Activated B cell treated with CpG ODN at 0.5 μM for 24 hours (primary cell): Measurements from ENCODE around the gene SYCE1. TPM values are rescaled to one million over a fixed set of nuclear protein-coding genes. Genes with fewer than 3 reads are reported as not detected.

Source experiments
- ATAC-seq: fragments of 200-7000 bp; cut with Tn5 transposase; one replicate; pipeline ENCODE4 v1.10.0; 2021; ENCODE audit warnings: low read depth, mild to moderate bottlenecking, moderate library complexity
- CTCF ChIA-PET: fragments of 350-600 bp; sonication (Branson Sonifier 250); formaldehyde crosslinking; loops from one replicate; lab custom pipeline; 2021; ENCODE audit warnings: antibody characterized with exemption; lab: Charles Lee
- POLR2A ChIA-PET: fragments of 350-600 bp; sonication (Branson Sonifier 250); formaldehyde crosslinking; loops from one replicate; lab custom pipeline; 2021; ENCODE audit warnings: antibody characterized with exemption; lab: Charles Lee
- DNase-seq: peaks from one replicate; pipeline ENCODE4 v3.0.0; 2022
- H3K27ac Mint-ChIP-seq: one replicate; pipeline ENCODE4 v1.8.0; 2020; ENCODE audit warnings: mixed read lengths
- H3K27me3 Mint-ChIP-seq: one replicate; pipeline ENCODE4 v1.8.0; 2021; ENCODE audit warnings: mixed read lengths
- H3K36me3 Mint-ChIP-seq: one replicate; pipeline ENCODE4 v1.8.0; 2021; ENCODE audit warnings: low read depth, mixed read lengths
- H3K4me1 Mint-ChIP-seq: one replicate; pipeline ENCODE4 v1.8.0; 2021; ENCODE audit warnings: mixed read lengths
- H3K4me3 Mint-ChIP-seq: one replicate; pipeline ENCODE4 v1.8.0; 2020; ENCODE audit warnings: mild to moderate bottlenecking, mixed read lengths
- H3K9me3 Mint-ChIP-seq: one replicate; pipeline ENCODE4 v1.8.0; 2020; ENCODE audit warnings: mixed read lengths
- CTCF ChIP-seq: fragments of 200-600 bp; IDR thresholded peaks from one replicate; pipeline ENCODE4 v1.8.0; 2022; ENCODE audit warnings: antibody characterized with exemption, mild to moderate bottlenecking
- intact Hi-C: fragments of 100-400 bp; cut with micrococcal nuclease; formaldehyde crosslinking; loops from one replicate; pipeline ENCODE4 v1.15.1; 2024
- total RNA-seq: library from RNA; stranded (reverse); gene quantifications from 2 replicates; pipeline ENCODE4 v1.2.3, GENCODE V29; 2022

The SYCE1 gene
- total RNA-seq, 1 donor from 2014 or later: not detected

GRCh38 chr10:133511907-133512528, 53.4 kb downstream of the SYCE1 start:
- Mint-ChIP-seq H3K4me3 (no peak overlapping the region), H3K4me1 (no peaks in the 10 kb centered on the region), H3K27me3 (peaks cover 30% of the 10 kb centered on the region), H3K9me3 (peaks cover 14% of the 10 kb centered on the region), H3K36me3 (peaks cover 3% of the 10 kb centered on the region), H3K27ac (no peak overlapping the region)
- no peak for DNase-seq
- intact Hi-C loops: loop anchor here (10.0 kb wide), 1 partner anchor 77 kb away; no protein-coding TSS in a partner anchor
- ChIA-PET CTCF (no interaction called here), POLR2A (no interaction called here)
- no peak for ATAC-seq
- no peak for TF ChIP-seq CTCF

- ATAC-seq (no peak), DNase-seq (no peak)
- no peak for TF ChIP-seq CTCF
- Mint-ChIP-seq H3K27ac (no peak overlapping the region), H3K4me1 (no peaks in the 10 kb centered on the region), H3K36me3 (peaks cover 3% of the 10 kb centered on the region), H3K27me3 (peaks cover 29% of the 10 kb centered on the region), H3K9me3 (peaks cover 14% of the 10 kb centered on the region), H3K4me3 (no peak overlapping the region)
- ChIA-PET POLR2A (no interaction called here), CTCF (no interaction called here)
- intact Hi-C loops: loop anchor here (10.0 kb wide), 1 partner anchor 77 kb away; no protein-coding TSS in a partner anchor
These were observed 54.0 kb downstream of the SYCE1 start for GRCh38 chr10:133511408-133511807.

- H3K9me3 Mint-ChIP-seq: peaks cover 14% of the 10 kb centered on the region
- no peak overlapping the region for H3K27ac Mint-ChIP-seq
- H3K4me3 Mint-ChIP-seq: no peak overlapping the region
- intact Hi-C loops: loop anchor here (10.0 kb wide), 1 partner anchor 75 kb away; no protein-coding TSS in a partner anchor
- peaks cover 33% of the 10 kb centered on the region for H3K27me3 Mint-ChIP-seq
- H3K4me1 Mint-ChIP-seq: no peaks in the 10 kb centered on the region
- peaks cover 3% of the 10 kb centered on the region for H3K36me3 Mint-ChIP-seq
- ChIA-PET CTCF (no interaction called here), POLR2A (no interaction called here)
- DNase-seq: no peak
- ATAC-seq: no peak
- no peak for TF ChIP-seq CTCF
These were observed 55.7 kb downstream of the SYCE1 start for GRCh38 chr10:133509700-133510099.

Other genes with a start within 250 kb of the SYCE1 start
- not detected in 2 replicates for gene CALY, start 228.7 kb downstream of the SYCE1 start, total RNA-seq
- not detected in 2 replicates for gene PRAP1, start 218.2 kb downstream of the SYCE1 start, total RNA-seq
- 37.2 and 39.1 TPM in 2 replicates for gene FUOM, start 207.6 kb downstream of the SYCE1 start, total RNA-seq
- 37.7 and 39.4 TPM in 2 replicates for gene ECHS1, start 192.2 kb downstream of the SYCE1 start, total RNA-seq
- 14.1 and 16.9 TPM in 2 replicates for gene PAOX, start 186.3 kb downstream of the SYCE1 start, total RNA-seq
- gene MTG1, start 171.4 kb downstream of the SYCE1 start, total RNA-seq: 67.6 and 83.1 TPM in 2 replicates
- not detected in 2 replicates for gene SPRN, start 141.0 kb downstream of the SYCE1 start, total RNA-seq
- 2.8 TPM in 2 replicates for gene SCART1, start 111.6 kb downstream of the SYCE1 start, total RNA-seq
- 0.64 and 1.1 TPM in 2 replicates for gene CYP2E1, start 38.2 kb downstream of the SYCE1 start, total RNA-seq
- gene FRG2B, start 61.2 kb upstream of the SYCE1 start, total RNA-seq: not detected in 2 replicates